ENCODE measurements around the gene RBM19.

RBM19 gene

GRCh38 chr12:113776536-113776935 is 189.6 kb downstream of the RBM19 start:
- DNase-seq (ENCODE audit: low read depth) = no peak

GRCh38 chr12:113774526-113774925 is 191.6 kb downstream of the RBM19 start:
- DNase-seq (ENCODE audit: low read depth) = no peak

DNA sequence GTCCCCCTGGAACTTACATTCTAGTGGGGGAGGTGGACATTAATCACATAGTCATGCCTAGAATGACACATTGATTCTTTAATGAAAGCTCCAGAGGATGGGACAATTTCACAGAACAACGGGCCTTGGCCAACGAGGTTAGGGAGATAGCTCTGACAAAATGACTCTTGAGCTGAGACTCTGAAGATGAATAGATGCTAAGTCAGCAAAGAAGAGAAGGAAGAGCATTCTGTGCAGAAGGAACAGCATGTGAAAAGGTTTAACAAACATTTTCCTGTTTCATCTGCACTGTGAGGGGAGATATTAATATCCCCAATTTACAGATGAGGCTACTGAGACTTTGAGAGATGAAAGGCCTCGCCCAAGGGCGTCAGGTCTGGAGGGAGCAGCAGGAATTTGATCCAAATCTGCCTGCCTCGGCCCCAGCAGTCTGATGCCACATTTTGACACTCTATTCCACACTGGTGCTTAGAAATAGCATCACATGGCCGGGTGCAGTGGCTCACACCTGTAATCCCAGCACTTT is 193.6 kb downstream of the RBM19 start:
- DNase-seq (ENCODE audit: low read depth) = no peak

DNA sequence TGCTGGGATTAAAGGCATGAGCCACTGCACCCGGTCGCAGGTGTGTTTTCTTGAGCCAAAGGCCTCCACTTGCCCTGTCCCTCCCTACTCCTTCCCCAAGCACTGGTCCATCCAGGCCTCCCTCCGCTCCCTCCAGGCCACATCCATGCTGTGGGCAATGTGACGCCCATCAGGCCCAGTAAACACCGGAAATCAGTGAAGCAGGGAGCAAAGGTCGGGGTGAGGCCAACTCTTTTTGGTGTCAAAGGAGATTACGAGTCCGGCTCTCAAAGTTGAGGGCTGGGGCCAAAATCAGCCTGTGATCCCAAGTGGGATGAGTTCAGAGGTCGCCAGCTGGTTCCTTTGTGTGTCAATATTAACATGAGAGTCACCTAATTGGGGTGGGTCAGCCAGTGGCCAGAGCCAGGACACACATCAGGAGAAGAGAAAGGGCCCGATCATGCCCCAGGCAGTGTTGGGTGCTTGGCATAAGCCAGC is 195.7 kb downstream of the RBM19 start:
- DNase-seq (ENCODE audit: low read depth) = no peak

DNA sequence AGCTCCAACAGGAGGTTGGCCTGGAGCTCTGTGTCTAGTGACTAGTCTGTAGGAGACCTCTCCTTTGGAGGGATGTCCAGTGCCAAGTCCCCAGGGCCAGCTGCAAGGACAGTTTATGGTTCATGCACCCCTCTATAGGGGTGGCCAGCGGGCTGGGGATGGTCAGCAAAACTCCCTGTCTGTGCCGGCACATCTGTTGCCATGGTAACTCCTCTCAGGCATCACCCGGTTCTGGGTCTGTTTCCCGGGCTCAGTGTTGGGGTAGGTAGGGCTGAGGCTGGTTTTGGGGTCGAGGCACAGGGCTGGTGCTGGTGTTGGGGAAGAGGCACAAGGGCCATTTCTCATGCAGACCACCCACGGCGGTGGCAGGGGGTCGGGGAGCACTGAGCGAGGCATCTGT is 196.8 kb downstream of the RBM19 start:
- DNase-seq (ENCODE audit: low read depth) = no peak

DNA sequence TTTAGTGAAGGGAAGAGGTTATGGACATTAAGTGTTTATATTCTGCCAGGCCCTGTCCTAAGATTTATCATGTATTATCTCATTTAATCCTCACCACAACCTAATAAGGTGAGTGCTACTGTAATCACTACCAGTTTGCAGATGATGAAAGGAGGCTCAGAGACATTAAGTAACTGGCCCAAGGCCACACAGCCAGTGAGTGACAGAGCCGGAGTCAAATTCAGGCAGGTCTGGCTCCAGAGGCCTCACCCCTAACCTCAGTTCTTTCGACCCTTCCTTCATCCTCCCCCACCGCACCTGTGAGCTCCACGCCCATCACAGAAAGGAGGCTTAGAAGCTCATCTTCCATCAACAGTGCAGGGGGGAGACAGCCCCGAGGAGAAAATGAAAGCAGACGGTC is 197.3 kb downstream of the RBM19 start:
- no peak for DNase-seq (ENCODE audit: low read depth)

- peak; percentile 92 for DNase-seq (ENCODE audit: low read depth)
Observed at GRCh38 chr12:113766879-113767878, 198.9 kb downstream of the RBM19 start.

Data from EH (cell line).